HG02981 (cell line): ENCODE results near the gene DQX1.

Experiments
- ATAC-seq: cut with Tn5 transposase; IDR thresholded peaks from one replicate; pipeline ENCODE4 v1.9.1; 2021; ENCODE audit warnings: mild to moderate bottlenecking, moderate library complexity; ENCODE audit not compliant: unreplicated experiment

Gene DQX1

GRCh38 chr2:74512744-74513604, 13.1 kb downstream of the DQX1 start:
- no peak for ATAC-seq

DNA sequence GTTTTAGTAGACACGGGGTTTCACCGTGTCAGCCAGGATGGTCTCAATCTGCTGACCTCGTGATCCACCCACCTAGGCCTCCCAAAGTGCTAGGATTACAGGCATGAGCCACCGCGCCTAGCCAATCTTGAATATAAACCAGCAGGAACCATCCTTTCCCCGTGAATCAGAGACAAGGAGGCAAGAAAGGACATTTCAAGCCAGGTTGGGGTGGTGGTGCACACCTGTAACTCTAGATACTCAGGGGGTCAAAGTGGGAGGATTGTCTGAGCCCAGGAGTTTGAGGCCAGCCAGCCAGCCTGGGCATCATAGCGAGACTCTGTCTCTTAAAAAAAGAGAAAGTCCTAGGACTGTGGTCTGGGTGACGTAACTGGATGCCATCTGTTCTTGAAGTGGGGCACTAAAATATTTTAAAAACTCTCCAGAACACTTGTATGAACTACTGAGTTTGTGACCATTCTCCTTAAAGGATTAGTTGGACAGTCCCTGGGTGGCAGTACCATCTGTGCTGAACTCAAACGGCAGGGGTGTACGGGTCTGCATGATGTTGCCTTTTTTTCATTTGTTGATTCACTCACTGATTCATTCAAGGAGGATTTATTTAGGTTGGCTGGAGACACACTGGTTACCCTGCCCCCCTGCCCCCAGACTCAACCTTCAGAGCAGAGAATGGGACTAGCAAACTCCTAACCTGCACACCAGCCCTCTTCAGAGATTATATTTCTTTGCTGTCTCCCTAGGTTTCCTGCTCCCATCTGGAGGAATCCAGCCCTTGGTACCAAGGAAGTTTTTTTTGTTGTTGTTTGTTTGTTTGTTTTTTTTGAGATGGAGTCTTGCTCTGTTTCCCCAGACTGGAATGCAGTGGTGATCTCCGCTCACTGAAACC, 14.7 kb downstream of the DQX1 start:
- ATAC-seq, result no peak

DNA sequence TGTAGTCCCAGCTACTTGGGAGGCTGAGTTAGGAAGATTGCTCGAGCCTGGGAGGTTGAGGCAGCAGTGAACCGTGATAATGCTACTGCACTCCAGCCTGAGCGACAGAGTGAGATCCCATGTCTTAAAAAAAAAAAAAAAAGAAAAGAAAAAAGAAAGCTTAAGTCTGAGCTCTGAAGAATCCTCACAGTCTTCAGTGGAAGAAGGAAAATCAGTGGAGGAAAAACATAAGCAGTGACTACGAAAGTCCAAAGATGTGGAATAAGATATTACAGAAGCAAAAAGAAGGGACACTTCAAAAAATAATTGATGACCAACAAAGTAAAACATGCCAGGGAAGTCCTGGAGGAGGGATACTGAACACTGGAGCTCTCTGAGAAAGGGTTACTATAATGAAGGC, 15.8 kb downstream of the DQX1 start:
- ATAC-seq, result no peak

DNA sequence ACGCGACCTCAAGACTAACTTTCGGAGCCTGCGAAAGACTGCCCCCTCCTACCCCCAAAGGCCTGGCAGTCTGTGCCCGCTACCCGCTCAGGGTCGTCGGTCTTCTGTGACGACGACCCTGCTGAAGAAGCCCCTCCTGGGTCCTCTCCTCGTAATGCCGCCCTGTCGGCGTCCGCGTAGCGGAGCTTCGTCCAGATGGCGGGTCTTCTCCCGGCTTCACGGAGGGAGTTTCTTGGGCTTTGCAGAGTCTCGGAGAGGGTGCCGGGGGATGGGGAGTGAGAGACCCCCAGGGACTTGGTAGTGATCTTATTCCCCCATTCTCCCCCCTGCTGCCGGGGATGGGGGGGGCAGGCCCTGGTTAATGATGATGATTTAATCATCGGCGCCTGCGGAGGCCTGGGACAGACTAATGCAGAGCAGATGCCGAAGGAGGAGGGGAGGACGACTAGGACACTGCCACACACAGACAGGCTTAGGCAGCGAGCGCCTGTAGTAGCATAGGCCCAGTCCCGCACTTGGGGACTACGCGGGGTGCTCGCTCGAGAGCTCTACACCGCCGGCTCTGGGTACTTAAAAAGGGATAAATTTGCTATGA, 18.0 kb downstream of the DQX1 start:
- ATAC-seq, result no peak

- ATAC-seq, result peak; percentile 84
Observed at GRCh38 chr2:74507145-74507925, 18.7 kb downstream of the DQX1 start, which contains the start of gene PCGF1. PCGF1 (minus strand) TSS chr2:74507695; CDS start chr2:74507668, 27 bp downstream.

- no peak for ATAC-seq
Observed at GRCh38 chr2:74505448-74506246, 20.4 kb downstream of the DQX1 start.

- no peak for ATAC-seq
Observed at GRCh38 chr2:74504591-74504990, 21.4 kb downstream of the DQX1 start.

- ATAC-seq, result no peak
Observed at GRCh38 chr2:74503506-74504475, 22.2 kb downstream of the DQX1 start.

DNA sequence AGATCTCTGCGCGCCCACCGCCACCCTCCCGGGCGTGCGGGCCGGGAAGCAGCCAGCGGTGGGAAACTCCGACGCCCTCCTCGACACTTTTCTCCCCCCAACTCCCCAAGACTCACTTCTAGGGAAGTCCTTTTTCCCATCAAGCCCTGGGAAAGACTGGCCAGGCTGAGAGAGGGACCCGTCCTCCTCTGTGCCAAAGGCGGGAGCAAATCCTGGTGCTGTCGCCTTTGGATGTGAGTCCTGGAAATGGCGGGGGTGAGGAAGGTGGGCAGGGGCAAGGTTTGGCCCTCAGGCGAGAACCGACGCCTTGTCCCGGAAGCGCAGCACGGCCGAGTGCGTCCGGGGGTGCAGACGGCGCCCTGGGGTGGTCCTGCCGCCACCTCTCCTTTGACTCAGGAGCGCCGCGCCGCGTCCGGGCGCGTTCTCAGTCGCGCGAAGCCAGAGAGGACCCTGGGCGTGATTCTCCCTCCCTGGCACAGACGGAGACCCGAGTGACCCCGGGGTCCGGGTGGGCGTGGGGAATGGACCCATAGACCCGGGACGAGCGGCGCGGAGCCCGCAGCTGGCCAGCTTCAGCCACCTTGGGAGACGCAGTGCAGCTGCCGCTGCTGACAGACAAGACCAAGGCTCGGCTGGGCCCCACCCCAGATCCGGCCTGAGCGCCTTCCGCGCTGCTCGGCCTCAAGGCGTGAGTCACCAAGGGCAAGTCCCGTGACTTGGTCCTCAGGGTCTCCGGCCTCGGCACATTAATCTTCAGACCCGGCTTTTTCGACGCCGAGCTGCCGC, 23.1 kb downstream of the DQX1 start:
- peak; percentile 35 for ATAC-seq

- no peak for ATAC-seq
Observed at GRCh38 chr2:74502147-74502719, 23.8 kb downstream of the DQX1 start.

DNA sequence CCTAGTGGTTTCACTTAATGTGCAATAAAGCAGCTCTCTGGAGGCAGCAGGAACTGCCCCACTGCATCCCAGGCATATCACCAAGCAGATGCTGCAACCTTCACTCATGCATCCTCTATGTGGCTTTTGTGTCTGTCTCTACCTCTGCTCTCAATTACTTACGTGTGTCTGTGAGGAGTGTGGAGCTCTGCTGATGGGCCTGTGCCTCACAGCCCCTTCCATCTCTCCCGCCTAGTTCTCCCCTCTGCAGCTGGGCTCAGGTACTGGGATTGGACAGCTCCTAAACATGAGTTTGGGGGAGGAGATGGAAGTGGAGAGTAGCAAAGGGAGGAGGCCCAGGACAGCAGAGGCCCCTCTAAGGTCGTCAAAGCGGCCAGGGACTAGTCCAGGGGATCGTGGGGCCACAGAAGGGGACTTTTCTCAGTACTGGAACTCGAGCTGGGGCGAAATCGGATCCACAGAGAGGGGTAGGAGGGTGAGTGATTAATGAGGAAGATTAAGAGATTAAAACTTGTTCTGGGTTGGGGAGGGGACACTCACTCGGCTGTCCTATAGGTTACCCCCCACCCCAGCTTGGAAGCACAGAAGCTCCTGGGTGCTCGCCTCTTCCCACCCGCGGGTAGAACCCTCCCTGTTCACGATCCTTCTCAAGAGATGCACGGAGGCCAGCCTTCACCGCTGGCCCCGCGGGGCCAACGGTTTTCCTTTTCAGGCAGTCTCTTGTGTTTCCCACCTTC, 24.5 kb downstream of the DQX1 start:
- no peak for ATAC-seq

- ATAC-seq, result no peak
Observed at GRCh38 chr2:74500578-74500946, 25.5 kb downstream of the DQX1 start.

DNA sequence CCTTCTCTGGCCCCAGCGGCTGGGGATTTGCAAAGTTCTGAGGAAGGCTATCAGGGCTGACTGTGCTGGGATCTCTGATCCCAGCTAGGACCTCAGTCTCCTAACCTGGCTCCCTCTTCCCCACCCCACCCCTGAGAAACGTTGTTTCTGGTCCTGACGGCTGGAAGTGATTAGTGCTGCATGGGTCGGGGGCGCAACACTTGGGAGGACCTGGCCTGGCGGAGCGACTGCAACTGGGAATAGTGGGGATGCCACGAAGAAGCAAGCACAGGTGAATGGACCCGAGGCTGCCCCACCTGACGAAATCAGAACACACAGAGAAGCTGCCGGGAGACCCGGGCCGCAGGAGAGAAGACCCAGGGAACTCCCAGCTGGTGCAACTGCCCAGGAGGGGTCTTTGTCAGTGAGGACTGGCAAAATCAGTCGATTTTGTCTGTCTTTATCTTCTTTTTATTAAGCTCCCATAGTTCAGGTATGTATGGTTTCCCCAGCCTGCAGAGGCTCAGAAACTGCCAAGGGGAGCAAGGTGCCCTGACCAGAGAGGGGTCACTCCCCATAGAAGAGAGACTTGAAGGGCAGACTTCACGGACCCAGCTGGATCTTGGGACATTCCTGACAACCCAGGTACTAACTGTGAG, 26.0 kb downstream of the DQX1 start:
- ATAC-seq, result no peak

DNA sequence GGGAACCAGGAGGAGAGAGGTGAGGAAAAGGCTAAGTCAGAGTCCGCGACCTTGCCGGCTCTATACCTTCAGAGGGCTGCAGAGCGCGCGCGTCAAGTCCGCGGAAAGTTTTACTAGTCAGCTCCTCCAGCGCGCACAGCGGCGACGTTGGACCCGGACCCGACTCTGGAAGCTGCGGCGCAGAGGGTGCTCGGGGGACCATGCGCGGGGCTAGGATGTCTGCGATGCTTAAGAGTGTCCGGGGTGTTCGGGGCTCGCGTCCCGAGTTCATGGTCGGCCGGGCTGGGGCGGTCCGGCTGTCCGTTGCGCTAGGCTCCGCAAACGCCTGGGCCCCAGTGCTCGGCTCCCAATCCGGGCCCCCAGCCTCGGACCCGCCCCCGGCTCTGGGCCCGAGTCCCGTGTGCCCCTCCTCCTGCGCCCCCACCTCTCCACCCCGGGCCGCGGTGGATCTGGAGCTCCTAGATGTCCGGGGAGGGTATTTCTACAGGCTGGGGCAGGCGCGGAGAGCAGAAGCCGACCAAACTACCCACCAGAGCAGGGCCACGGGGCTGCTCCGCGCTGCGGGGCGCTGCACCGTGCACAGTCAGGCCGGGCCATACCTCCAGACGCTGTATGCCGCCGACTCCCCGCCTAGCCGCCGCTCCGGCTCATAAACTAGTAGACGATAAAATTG, 26.6 kb downstream of the DQX1 start, which contains the start of gene LBX2:
Gene LBX2, minus strand, starts transcription at position 337 of the 673 bp plus-strand sequence. Its CDS starts 66 bp downstream, at position 271.
- ATAC-seq, result no peak

GRCh38 chr2:74498500-74499266, 27.3 kb downstream of the DQX1 start:
- ATAC-seq, result no peak
